ENCODE data around the gene ARHGEF28.

Gene ARHGEF28

GRCh38 chr5:73747696-73748380 is 121.8 kb downstream of the ARHGEF28 start:
- H3K27me3 ChIP-seq (replicated peaks; ENCODE audit: control insufficient read depth, insufficient read depth, low read length), result no peaks in the 10 kb centered on the region
- DNase-seq (ENCODE audit: extremely low read depth, insufficient read length), result no peak
- TF ChIP-seq CTCF (IDR thresholded peaks at IDR 0.05; ENCODE audit: insufficient read depth, low read length, poor library complexity, severe bottlenecking), result no peak
- H3K4me3 ChIP-seq (replicated peaks; ENCODE audit: low read depth, low read length), result no peak overlapping the region
- no peaks in the 10 kb centered on the region for H3K36me3 ChIP-seq (ENCODE audit: control insufficient read depth, insufficient read depth, low read length)

- TF ChIP-seq CTCF (IDR thresholded peaks at IDR 0.05; ENCODE audit: insufficient read depth, low read length, poor library complexity, severe bottlenecking), result no peak
- Histone ChIP-seq H3K4me3 (replicated peaks; ENCODE audit: low read depth, low read length) (no peak overlapping the region), H3K36me3 (ENCODE audit: control insufficient read depth, insufficient read depth, low read length) (no peaks in the 10 kb centered on the region), H3K27me3 (replicated peaks; ENCODE audit: control insufficient read depth, insufficient read depth, low read length) (no peaks in the 10 kb centered on the region)
- no peak for DNase-seq (ENCODE audit: extremely low read depth, insufficient read length)
These were observed 122.8 kb downstream of the ARHGEF28 start for GRCh38 chr5:73748510-73749400.

- no peak for DNase-seq (ENCODE audit: extremely low read depth, insufficient read length)
- H3K27me3 ChIP-seq (replicated peaks; ENCODE audit: control insufficient read depth, insufficient read depth, low read length), result no peaks in the 10 kb centered on the region
- no peak overlapping the region for H3K4me3 ChIP-seq (replicated peaks; ENCODE audit: low read depth, low read length)
- no peaks in the 10 kb centered on the region for H3K36me3 ChIP-seq (ENCODE audit: control insufficient read depth, insufficient read depth, low read length)
- TF ChIP-seq CTCF (IDR thresholded peaks at IDR 0.05; ENCODE audit: insufficient read depth, low read length, poor library complexity, severe bottlenecking), result no peak
These were observed 123.7 kb downstream of the ARHGEF28 start for GRCh38 chr5:73749485-73750270.

- Histone ChIP-seq H3K36me3 (ENCODE audit: control insufficient read depth, insufficient read depth, low read length) (no peaks in the 10 kb centered on the region), H3K27me3 (replicated peaks; ENCODE audit: control insufficient read depth, insufficient read depth, low read length) (no peaks in the 10 kb centered on the region), H3K4me3 (replicated peaks; ENCODE audit: low read depth, low read length) (peak overlapping the region; percentile 43)
- peak; percentile 6 for DNase-seq (ENCODE audit: extremely low read depth, insufficient read length)
- TF ChIP-seq CTCF (IDR thresholded peaks at IDR 0.05; ENCODE audit: insufficient read depth, low read length, poor library complexity, severe bottlenecking), result no peak
These were observed 125.4 kb downstream of the ARHGEF28 start for GRCh38 chr5:73751254-73751914.

GRCh38 chr5:73754254-73754653 is 128.3 kb downstream of the ARHGEF28 start:
- Histone ChIP-seq H3K27me3 (replicated peaks; ENCODE audit: control insufficient read depth, insufficient read depth, low read length) (no peaks in the 10 kb centered on the region), H3K4me3 (replicated peaks; ENCODE audit: low read depth, low read length) (no peak overlapping the region), H3K36me3 (ENCODE audit: control insufficient read depth, insufficient read depth, low read length) (no peaks in the 10 kb centered on the region)
- DNase-seq (ENCODE audit: extremely low read depth, insufficient read length), result no peak
- no peak for TF ChIP-seq CTCF (IDR thresholded peaks at IDR 0.05; ENCODE audit: insufficient read depth, low read length, poor library complexity, severe bottlenecking)

All from GM06990 (cell line).